Keratinocyte (primary cell): ENCODE measurements around the gene ANKRD44. TPM values are rescaled to one million over a fixed set of nuclear protein-coding genes. Genes with fewer than 3 reads are reported as not detected.

Experiments
- DNase-seq: peaks from one replicate; pipeline ENCODE4 v3.0.0-alpha.2; 2011; ENCODE audit warnings: low read depth, missing footprints, low spot score
- FAIRE-seq: peaks from 2 replicates; lab custom pipeline; 2011; peaks lifted over from hg19 to GRCh38; lab: Jason Lieb, UNC
- H2AFZ ChIP-seq: 2 replicates; pipeline ENCODE4 v1.6.0; 2012; ENCODE audit warnings: low read length, control low read depth, inconsistent platforms; ENCODE audit not compliant: control insufficient read depth
- H3K27ac ChIP-seq: 2 replicates; pipeline ENCODE4 v1.5.1; 2011; ENCODE audit warnings: low read length; ENCODE audit not compliant: control insufficient read depth, insufficient read depth
- H3K27me3 ChIP-seq: 3 replicates; pipeline ENCODE4 v1.6.0; 2011; ENCODE audit warnings: low read length; ENCODE audit not compliant: control insufficient read depth, insufficient read depth; ENCODE audit errors: extremely low read depth
- H3K36me3 ChIP-seq, 2 experiments: 2 replicates in 1 of 2; 3 replicates in 1 of 2; pipeline ENCODE4 v1.5.1; 2011; ENCODE audit warnings: low read length in 2 of 2, mild to moderate bottlenecking in 1 of 2; ENCODE audit not compliant: control insufficient read depth in 2 of 2, insufficient read depth in 2 of 2; ENCODE audit errors: extremely low read depth in 1 of 2
- H3K4me1 ChIP-seq: 3 replicates; pipeline ENCODE4 v1.5.1; 2011; ENCODE audit warnings: low read length; ENCODE audit not compliant: control insufficient read depth, insufficient read depth; ENCODE audit errors: extremely low read depth
- H3K4me2 ChIP-seq: 3 replicates; pipeline ENCODE4 v1.6.0; 2011; ENCODE audit warnings: low read depth, low read length; ENCODE audit not compliant: control insufficient read depth, insufficient read depth; ENCODE audit errors: extremely low read depth
- H3K4me3 ChIP-seq, 3 experiments: fragments of 200-600 bp in 1 of 3; sonication (generic) in 1 of 3; 2 replicates in 2 of 3; 3 replicates in 1 of 3; pipeline ENCODE4 v1.5.1; 2011 to 2016; ENCODE audit warnings: low read length in 3 of 3, mild to moderate bottlenecking in 3 of 3, control low read depth in 2 of 3, inconsistent platforms in 1 of 3, low read depth in 1 of 3, mixed read lengths in 1 of 3, mixed run types in 1 of 3, moderate library complexity in 1 of 3; ENCODE audit not compliant: control insufficient read depth in 2 of 3, insufficient read depth in 2 of 3; ENCODE audit errors: extremely low read depth in 1 of 3
- H3K79me2 ChIP-seq: 2 replicates; pipeline ENCODE4 v1.6.0; 2012; ENCODE audit warnings: low read length; ENCODE audit not compliant: control insufficient read depth, insufficient read depth
- H3K9ac ChIP-seq: 3 replicates; pipeline ENCODE4 v1.6.0; 2011; ENCODE audit warnings: low read length; ENCODE audit not compliant: control insufficient read depth, insufficient read depth; ENCODE audit errors: extremely low read depth
- H3K9me1 ChIP-seq: 3 replicates; pipeline ENCODE4 v1.6.0; 2011; ENCODE audit warnings: low read length; ENCODE audit not compliant: control insufficient read depth, insufficient read depth; ENCODE audit errors: extremely low read depth
- H3K9me3 ChIP-seq: 2 replicates; pipeline ENCODE4 v1.5.1; 2012; ENCODE audit warnings: low read depth, low read length; ENCODE audit not compliant: control insufficient read depth
- H4K20me1 ChIP-seq: 3 replicates; pipeline ENCODE4 v1.6.0; 2011; ENCODE audit warnings: low read length; ENCODE audit not compliant: control insufficient read depth, insufficient read depth; ENCODE audit errors: extremely low read depth
- EZH2 ChIP-seq: IDR thresholded peaks from one replicate; pipeline ENCODE4 v1.6.1; 2012; ENCODE audit warnings: inconsistent platforms, mild to moderate bottlenecking, low read length, moderate library complexity
- dilution Hi-C: fragments of 300-500 bp; cut with MboI; formaldehyde crosslinking; loops from one replicate; pipeline ENCODE4 v1.7.0; 2020; ENCODE audit warnings: low sequenced_read_pairs; ENCODE audit not compliant: extremely low pct_ligation_motif_present
- polyA plus RNA-seq, 5 experiments: library from polyadenylated mRNA; depleted of rRNA in 3 of 5; stranded (reverse) in 3 of 5; stranded (forward) in 1 of 5; unstranded in 1 of 5; fragments of >200 nt; gene quantifications; 1 replicate in 1 of 5; 2 replicates in 3 of 5; 3 replicates in 1 of 5; pipeline versions ENCODE4 v1.2.1 to v1.2.3, GENCODE V29; 2011 to 2012; ENCODE audit warnings: missing spikeins in 2 of 5, low read depth in 1 of 5, low replicate concordance in 1 of 5
- TF ChIP-seq, protein P1 (sequence below), 3 experiments: IDR thresholded peaks in 1 of 3; conservative IDR thresholded peaks in 1 of 3; optimal IDR thresholded peaks in 1 of 3; 2 replicates in 2 of 3; 3 replicates in 1 of 3; pipeline versions ENCODE3 to v1.5.1; 2011; ENCODE audit warnings: low read length in 3 of 3, mild to moderate bottlenecking in 3 of 3, moderate library complexity in 2 of 3, control low read depth in 1 of 3, inconsistent platforms in 1 of 3; ENCODE audit not compliant: insufficient read depth in 2 of 3; ENCODE audit errors: extremely low read depth in 1 of 3

Gene ANKRD44
- polyA plus RNA-seq, 1 donor (not counting 4 experiments of a cell fraction or from before 2014, with no cell fraction given) = 0.35 TPM

DNA sequence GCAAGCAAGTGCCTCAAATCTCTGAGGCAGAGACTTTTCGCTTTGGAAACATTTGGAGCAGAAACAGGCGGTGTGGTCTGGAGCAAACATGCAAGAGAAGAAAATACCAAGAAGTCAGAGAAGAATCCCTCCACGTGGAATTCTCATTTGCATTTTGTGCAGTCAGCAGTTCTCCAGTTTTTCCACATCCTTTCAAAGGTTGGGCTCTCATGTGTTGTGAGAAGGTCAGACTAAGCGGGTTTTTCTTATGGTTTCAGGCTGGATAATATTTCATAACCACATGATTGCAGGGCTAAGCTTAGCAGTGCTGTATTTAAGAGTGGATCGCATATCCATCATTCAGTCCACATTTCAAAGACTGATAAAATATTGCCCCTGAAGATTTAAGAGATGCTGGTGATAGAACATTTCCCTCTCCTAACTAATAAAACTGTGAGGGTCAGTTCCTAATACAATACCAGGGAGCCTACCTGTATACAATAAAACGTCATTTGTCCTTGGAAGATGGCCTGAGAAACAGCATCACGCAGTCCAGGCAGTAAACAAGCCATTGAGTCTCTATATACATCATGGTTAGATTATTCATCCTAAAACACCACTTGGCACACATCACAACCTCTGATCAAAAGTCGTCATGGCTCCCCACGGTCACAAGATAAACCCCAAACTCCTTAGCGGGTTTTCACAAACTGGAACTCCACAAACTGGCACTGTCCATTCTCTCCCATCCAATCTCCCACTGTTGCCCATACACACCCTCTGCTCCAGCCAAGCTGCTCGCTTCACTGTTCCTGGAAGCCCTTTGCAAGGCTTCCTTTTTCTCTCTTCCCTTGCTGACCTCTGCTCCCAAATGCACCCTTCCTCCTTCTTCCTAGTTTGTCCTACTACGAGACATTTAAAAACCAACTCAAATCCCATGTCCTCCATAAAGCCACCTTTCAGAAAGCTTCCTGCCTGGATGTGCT lies 31.5 kb downstream of the ANKRD44 start:
- dilution Hi-C loops = no loop called here
- Histone ChIP-seq H3K4me1 (no peaks in the 10 kb centered on the region), H3K27ac (no peak overlapping the region), H4K20me1 (no peaks in the 10 kb centered on the region), H3K9ac (no peak overlapping the region), H3K36me3 (no peaks in the 10 kb centered on the region), H3K9me3 (no peaks in the 10 kb centered on the region), H3K27me3 (no peaks in the 10 kb centered on the region), H3K4me2 (no peak overlapping the region), H3K4me3 (no peak overlapping the region), H3K9me1 (no peaks in the 10 kb centered on the region), H3K79me2 (no peaks in the 10 kb centered on the region), H2AFZ (no peak overlapping the region)
- FAIRE-seq (no peak), DNase-seq (no peak)
- TF ChIP-seq EZH2 = no peak
- TF ChIP-seq, protein P1, sequence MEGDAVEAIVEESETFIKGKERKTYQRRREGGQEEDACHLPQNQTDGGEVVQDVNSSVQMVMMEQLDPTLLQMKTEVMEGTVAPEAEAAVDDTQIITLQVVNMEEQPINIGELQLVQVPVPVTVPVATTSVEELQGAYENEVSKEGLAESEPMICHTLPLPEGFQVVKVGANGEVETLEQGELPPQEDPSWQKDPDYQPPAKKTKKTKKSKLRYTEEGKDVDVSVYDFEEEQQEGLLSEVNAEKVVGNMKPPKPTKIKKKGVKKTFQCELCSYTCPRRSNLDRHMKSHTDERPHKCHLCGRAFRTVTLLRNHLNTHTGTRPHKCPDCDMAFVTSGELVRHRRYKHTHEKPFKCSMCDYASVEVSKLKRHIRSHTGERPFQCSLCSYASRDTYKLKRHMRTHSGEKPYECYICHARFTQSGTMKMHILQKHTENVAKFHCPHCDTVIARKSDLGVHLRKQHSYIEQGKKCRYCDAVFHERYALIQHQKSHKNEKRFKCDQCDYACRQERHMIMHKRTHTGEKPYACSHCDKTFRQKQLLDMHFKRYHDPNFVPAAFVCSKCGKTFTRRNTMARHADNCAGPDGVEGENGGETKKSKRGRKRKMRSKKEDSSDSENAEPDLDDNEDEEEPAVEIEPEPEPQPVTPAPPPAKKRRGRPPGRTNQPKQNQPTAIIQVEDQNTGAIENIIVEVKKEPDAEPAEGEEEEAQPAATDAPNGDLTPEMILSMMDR (optimal IDR thresholded peaks at IDR 0.05 in 1 of 3, IDR thresholded peaks at IDR 0.05 in 1 of 3, conservative IDR thresholded peaks at IDR 0.05 in 1 of 3; ENCODE audit: extremely low read depth in 1 of 3, insufficient read depth in 2 of 3, low read length in 3 of 3) = no peak

DNA sequence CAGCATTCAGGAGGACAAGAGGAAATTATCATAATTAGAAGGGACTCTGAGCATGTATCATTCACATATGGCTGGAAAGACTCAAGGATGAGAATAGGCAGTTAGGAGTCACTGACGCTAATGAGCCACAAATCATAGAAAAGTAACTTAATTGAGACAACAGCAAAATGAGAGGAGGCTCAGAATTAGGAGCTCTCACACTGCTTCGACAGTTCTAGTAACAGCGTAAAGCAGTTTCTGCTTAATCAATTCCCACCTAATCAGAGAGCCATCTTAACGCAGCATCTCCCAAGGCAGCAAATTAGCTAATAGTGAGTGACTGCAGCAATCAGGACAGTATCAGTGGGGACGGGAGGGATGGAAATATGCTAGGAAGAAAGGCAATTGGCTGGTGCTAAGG lies 32.8 kb downstream of the ANKRD44 start:
- H3K36me3 ChIP-seq = no peaks in the 10 kb centered on the region
- no peak overlapping the region for H3K4me3 ChIP-seq
- TF ChIP-seq EZH2 = no peak
- TF ChIP-seq, protein P1 (optimal IDR thresholded peaks at IDR 0.05 in 1 of 3, IDR thresholded peaks at IDR 0.05 in 1 of 3, conservative IDR thresholded peaks at IDR 0.05 in 1 of 3; ENCODE audit: extremely low read depth in 1 of 3, insufficient read depth in 2 of 3, low read length in 3 of 3) = no peak
- FAIRE-seq (no peak), DNase-seq (no peak)
- H3K9me3 ChIP-seq = no peaks in the 10 kb centered on the region
- H3K79me2 ChIP-seq = no peaks in the 10 kb centered on the region
- no peak overlapping the region for H2AFZ ChIP-seq
- no peak overlapping the region for H3K4me2 ChIP-seq
- H3K27me3 ChIP-seq = no peaks in the 10 kb centered on the region
- dilution Hi-C loops = no loop called here
- H4K20me1 ChIP-seq = no peaks in the 10 kb centered on the region
- H3K27ac ChIP-seq = no peak overlapping the region
- no peak overlapping the region for H3K9ac ChIP-seq
- H3K4me1 ChIP-seq = no peaks in the 10 kb centered on the region
- H3K9me1 ChIP-seq = no peaks in the 10 kb centered on the region
